Left cardiac atrium (tissue), 4 donors: ENCODE measurements around the gene MOGAT1. TPM values are rescaled to one million over a fixed set of nuclear protein-coding genes. Genes with fewer than 3 reads are reported as not detected.
"Not testable (repeated sequence)": the region's sequence is repeated elsewhere in the genome, so short reads cannot be mapped to it uniquely, and the experiment has no call there.

Experiments used
- ATAC-seq, 2 donors: fragments of 200-7000 bp; cut with Tn5 transposase; one replicate each; pipeline ENCODE4 v1.9.1; 2020; ENCODE audit warnings: mild to moderate bottlenecking in 2 of 2, moderate library complexity in 2 of 2
- DNase-seq: peaks from one replicate; pipeline ENCODE4 v3.0.0-alpha.2; 2020
- intact Hi-C, 2 donors: fragments of 100-400 bp; cut with DNase I; formaldehyde crosslinking; loops; one replicate each; pipeline versions ENCODE4 v1.14.1 to v1.15.1; 2022 to 2023
- total RNA-seq, 2 donors: library from RNA; stranded (reverse); fragmentation: NEBNext Ultra II Directional; extraction: Animal tissue kit (Norgen Biotek cat#: 25700); gene quantifications; one replicate each; pipeline ENCODE4 v1.2.1, GENCODE V29; 2021
- donor health status: DM: no; HTN: yes; CAD: no.
- donor health status: DM: no; HTN: yes; CAD: no; lungs with severe emphysema.
- donor health status: DM: yes; HTN: yes; CAD: no.
- donor health status: Dilated cardiomyopathy.

MOGAT1 gene
- total RNA-seq, 2 donors from 2014 or later: 0.47 to 0.50 TPM

DNA sequence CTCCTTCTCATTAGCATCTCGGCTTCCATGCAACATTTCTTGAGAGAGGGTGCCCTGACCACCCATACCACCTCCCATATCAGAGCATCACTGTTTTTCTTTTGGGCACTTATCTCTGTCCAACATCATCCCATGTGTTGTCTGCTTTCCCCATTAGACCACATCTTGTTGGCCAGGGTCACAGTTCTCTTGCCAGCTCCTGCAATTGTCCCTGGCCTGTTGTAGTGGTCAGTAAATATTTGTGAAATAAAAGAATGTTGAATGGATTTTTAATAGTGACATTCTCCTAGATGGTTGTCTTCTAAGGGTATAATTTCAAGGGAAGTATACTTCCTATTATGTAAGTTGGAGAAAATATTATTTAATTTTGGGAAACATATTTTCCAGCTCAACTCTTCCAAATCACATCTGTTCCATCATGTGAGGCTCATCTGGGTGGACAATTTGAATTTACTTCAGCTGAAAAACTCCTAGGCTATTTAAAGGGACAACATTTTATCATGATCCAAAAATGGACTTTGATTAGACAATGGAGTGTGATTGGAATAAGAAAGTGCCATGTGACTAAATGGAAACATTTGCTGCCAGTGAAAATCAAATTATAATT is 83.0 kb downstream of the MOGAT1 start:
- DNase-seq: no peak
- no peak for ATAC-seq
- intact Hi-C loops: no loop called here

DNA sequence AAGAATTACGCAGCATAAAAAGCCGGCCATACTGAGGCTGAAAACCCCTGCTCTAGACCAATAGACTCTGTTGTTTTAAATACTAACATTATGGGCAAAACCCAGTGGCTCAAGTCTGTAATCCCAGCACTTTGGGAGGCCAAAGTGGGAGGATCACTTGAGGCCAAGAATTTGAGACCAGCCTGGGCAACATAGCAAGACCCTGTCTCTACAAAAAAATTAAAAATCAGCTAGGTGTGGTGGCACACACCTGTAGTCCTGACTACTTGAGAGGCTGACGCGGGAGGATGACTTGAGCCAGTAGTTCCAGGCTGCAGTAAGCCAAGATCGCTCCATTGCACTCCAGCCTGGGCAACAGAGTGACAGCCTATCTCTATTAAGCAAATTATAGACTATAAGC is 84.1 kb downstream of the MOGAT1 start:
- ATAC-seq: not testable (repeated sequence)

DNA sequence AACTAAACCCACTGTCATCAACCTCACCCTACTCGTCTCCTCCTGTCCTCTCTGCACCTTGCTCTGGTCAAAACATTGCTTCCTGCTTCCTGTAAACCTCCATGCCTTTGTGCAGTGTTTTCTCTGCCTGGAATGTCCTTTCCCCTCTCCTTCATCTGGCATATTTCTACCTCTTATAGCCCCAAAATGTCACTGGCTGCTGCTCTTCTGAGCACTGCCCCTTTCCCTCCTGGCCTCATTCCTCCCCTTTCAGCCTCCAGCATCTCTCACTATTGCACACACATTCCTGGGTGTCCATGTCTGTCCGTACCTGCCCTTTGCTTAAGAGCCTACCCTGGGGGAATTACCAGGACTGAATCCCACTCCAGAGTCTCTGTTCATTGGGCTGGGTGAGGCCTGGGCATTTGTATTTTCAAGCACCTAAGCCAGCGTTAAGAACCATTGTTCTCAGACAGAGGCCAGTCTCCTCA is 84.9 kb downstream of the MOGAT1 start:
- ATAC-seq (no peak), DNase-seq (no peak)
- intact Hi-C loops: no loop called here

More for the DNA sequence above, 84.1 kb downstream of the MOGAT1 start:
- DNase-seq, intact Hi-C loops: not testable (repeated sequence)

DNA sequence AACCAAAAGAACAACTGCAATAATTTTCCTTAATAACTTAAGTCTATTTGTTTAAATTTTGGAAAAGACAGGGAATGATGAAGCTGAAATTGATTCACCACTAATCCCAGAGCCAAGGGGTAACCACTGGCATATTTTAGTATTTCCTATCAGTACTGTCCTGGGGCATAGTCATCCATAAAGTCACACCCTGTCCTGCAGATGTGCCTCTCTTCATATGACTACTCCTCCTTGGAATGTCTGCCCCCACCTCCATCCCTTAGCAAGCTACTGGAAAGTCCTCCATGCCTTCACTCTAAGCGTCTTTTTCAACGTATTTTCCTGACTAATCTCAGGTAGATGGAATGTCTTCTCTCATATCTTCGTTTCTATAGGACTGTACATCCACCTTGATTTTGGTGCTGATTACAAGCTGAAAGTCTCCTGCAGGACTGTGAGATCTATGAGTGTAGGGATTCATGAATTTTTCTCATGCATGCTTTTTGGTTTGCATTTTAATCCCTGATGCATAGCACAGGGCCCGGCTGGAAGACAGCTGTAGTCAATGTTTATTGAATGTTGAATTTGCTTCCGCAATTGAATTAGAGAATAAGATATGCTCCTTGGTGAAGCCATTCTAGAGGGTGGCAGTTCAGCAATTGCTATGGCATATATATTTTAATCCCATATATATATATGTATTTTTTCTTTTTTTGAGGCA is 85.6 kb downstream of the MOGAT1 start:
- ATAC-seq (no peak), DNase-seq (no peak)
- intact Hi-C loops: no loop called here

Other genes with a start within 250 kb of the MOGAT1 start
- gene SGPP2, start 247.1 kb upstream of the MOGAT1 start, total RNA-seq: 1 to 10 TPM; 5.4 to 8.8 TPM
- 10 to 100 TPM; 13.8 to 23.2 TPM for gene FARSB, start 15.6 kb upstream of the MOGAT1 start, total RNA-seq
- 10 to 100 TPM; 37.8 to 38.1 TPM for gene ACSL3, start 189.4 kb downstream of the MOGAT1 start, total RNA-seq